Muscle layer of duodenum (tissue), 2 donors: Measurements from ENCODE around the gene RPS16.
A peak's percentile ranks its signal among the peaks of the same experiment; 100 is the strongest.

Experiments
- H3K27ac ChIP-seq: one replicate; pipeline ENCODE4 v1.7.0; 2013; ENCODE audit warnings: mild to moderate bottlenecking, low read length
- H3K27me3 ChIP-seq: one replicate; pipeline ENCODE4 v1.7.0; 2013; ENCODE audit warnings: low read depth, mild to moderate bottlenecking, control low read depth, low read length
- H3K36me3 ChIP-seq, 2 donors: one replicate each; pipeline ENCODE4 v1.7.0; 2013; ENCODE audit warnings: low read length in 2 of 2, control low read depth in 1 of 2, mild to moderate bottlenecking in 1 of 2; ENCODE audit not compliant: insufficient read depth in 2 of 2, control insufficient read depth in 1 of 2
- H3K4me1 ChIP-seq, 2 donors: one replicate each; pipeline ENCODE4 v1.7.0; 2013; ENCODE audit warnings: low read length in 2 of 2, mild to moderate bottlenecking in 2 of 2, control low read depth in 1 of 2, moderate library complexity in 1 of 2; ENCODE audit not compliant: insufficient read depth in 2 of 2, control insufficient read depth in 1 of 2
- H3K4me3 ChIP-seq, 2 donors: one replicate each; pipeline ENCODE4 v1.7.0; 2013; ENCODE audit warnings: low read length in 2 of 2, low read depth in 1 of 2, mild to moderate bottlenecking in 1 of 2
- H3K9me3 ChIP-seq, 2 donors: one replicate each; pipeline ENCODE4 v1.7.0; 2013; ENCODE audit warnings: low read length in 2 of 2, control low read depth in 1 of 2, mild to moderate bottlenecking in 1 of 2; ENCODE audit not compliant: control insufficient read depth in 1 of 2
- donor health status: healthy.

The RPS16 gene

GRCh38 chr19:39430675-39431593 is 4.8 kb downstream of the RPS16 start:
- Histone ChIP-seq H3K27me3 (no peaks in the 10 kb centered on the region), H3K27ac (peak overlapping the region; percentile 53), H3K36me3 (peaks cover 19 to 21% of the 10 kb centered on the region in 2 donors), H3K4me1 (peaks cover 12 to 31% of the 10 kb centered on the region in 2 donors), H3K4me3 (no peak overlapping the region), H3K9me3 (no peaks in the 10 kb centered on the region)

GRCh38 chr19:39428283-39429112 is 7.3 kb downstream of the RPS16 start:
- Histone ChIP-seq H3K4me1 (peaks cover 0 to 14% of the 10 kb centered on the region in 2 donors), H3K36me3 (peaks cover 12 to 20% of the 10 kb centered on the region in 2 donors), H3K9me3 (no peaks in the 10 kb centered on the region), H3K27me3 (no peaks in the 10 kb centered on the region), H3K27ac (peak overlapping the region; percentile 80), H3K4me3 (peak overlapping the region in 1 of 2 donors; percentile 12)

- peaks cover 4 to 20% of the 10 kb centered on the region in 2 donors for H3K36me3 ChIP-seq
- H3K27me3 ChIP-seq, result no peaks in the 10 kb centered on the region
- peaks cover 0 to 14% of the 10 kb centered on the region in 2 donors for H3K4me1 ChIP-seq
- no peak overlapping the region for H3K4me3 ChIP-seq
- no peaks in the 10 kb centered on the region for H3K9me3 ChIP-seq
- no peak overlapping the region for H3K27ac ChIP-seq
Observed at GRCh38 chr19:39427707-39428106, 8.0 kb downstream of the RPS16 start.

DNA sequence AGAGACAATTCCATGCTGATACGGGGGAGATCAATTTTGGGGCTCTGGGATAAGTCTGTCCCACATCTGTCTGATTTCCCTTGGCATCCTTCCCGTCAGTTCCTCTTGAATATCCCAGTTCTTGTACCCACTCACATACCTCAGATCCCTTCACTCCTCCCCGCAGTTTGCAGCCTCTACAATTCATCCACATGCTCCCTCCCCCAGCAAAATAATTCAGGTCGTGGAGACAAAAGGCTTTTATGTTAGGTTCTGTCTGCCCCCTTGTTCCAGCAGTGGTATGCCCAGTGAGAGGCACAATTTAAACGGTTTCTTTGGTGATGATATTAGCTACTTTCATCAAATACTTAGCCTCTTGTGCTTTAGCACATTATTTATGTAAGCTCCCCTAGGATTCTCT is 9.6 kb downstream of the RPS16 start:
- Histone ChIP-seq H3K4me3 (no peak overlapping the region), H3K27me3 (no peaks in the 10 kb centered on the region), H3K36me3 (peaks cover 4 to 26% of the 10 kb centered on the region in 2 donors), H3K9me3 (no peaks in the 10 kb centered on the region), H3K27ac (no peak overlapping the region), H3K4me1 (peaks cover 0 to 14% of the 10 kb centered on the region in 2 donors)

DNA sequence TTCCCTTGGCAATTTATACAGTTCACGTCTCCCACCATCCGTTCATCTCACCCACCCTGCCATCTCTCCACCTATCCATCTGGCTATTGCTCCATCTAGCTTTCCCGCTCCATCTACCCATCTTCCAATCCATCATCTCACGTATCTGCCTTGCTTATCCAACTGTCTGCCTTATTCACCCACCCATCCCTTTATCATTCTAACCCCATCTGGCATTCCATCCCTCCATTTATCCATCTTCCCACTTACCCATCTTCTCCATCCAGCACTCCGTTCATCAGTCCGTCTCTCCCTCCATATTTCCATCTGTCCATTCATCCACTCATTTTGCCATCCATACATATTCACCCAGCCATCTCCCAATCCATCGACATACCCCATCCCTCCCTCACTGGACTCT is 10.0 kb downstream of the RPS16 start:
- Histone ChIP-seq H3K9me3 (no peaks in the 10 kb centered on the region), H3K4me1 (peaks cover 0 to 14% of the 10 kb centered on the region in 2 donors), H3K27me3 (no peaks in the 10 kb centered on the region), H3K27ac (no peak overlapping the region), H3K36me3 (peaks cover 4 to 31% of the 10 kb centered on the region in 2 donors), H3K4me3 (no peak overlapping the region)

DNA sequence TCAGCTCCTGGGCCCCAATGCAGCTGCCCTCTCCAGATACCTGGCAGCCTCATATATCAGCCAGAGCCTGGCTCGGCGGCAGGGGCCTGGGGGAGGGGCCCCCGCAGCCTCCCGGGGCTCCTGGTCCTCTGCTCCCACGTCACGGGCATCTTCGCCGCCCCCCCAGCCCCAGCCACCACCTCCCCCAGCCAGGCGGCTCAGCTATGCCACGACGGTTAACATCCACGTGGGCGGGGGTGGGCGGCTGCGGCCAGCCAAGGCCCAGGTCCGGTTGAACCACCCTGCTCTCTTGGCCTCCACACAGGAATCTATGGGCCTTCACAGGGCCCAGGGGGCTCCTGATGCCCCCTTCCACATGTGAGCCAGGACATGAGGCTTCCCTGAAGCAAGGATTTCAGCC is 10.8 kb downstream of the RPS16 start:
- no peak overlapping the region for H3K27ac ChIP-seq
- no peaks in the 10 kb centered on the region for H3K27me3 ChIP-seq
- H3K9me3 ChIP-seq, result no peaks in the 10 kb centered on the region
- peaks cover 4 to 37% of the 10 kb centered on the region in 2 donors for H3K36me3 ChIP-seq
- peaks cover 0 to 14% of the 10 kb centered on the region in 2 donors for H3K4me1 ChIP-seq
- no peak overlapping the region for H3K4me3 ChIP-seq

GRCh38 chr19:39423258-39424086 is 12.3 kb downstream of the RPS16 start:
- no peak overlapping the region for H3K4me3 ChIP-seq
- H3K9me3 ChIP-seq, result no peaks in the 10 kb centered on the region
- no peaks in the 10 kb centered on the region for H3K27me3 ChIP-seq
- H3K4me1 ChIP-seq, result peaks cover 0 to 5% of the 10 kb centered on the region in 2 donors
- H3K27ac ChIP-seq, result no peak overlapping the region
- H3K36me3 ChIP-seq, result peaks cover 4 to 46% of the 10 kb centered on the region in 2 donors

DNA sequence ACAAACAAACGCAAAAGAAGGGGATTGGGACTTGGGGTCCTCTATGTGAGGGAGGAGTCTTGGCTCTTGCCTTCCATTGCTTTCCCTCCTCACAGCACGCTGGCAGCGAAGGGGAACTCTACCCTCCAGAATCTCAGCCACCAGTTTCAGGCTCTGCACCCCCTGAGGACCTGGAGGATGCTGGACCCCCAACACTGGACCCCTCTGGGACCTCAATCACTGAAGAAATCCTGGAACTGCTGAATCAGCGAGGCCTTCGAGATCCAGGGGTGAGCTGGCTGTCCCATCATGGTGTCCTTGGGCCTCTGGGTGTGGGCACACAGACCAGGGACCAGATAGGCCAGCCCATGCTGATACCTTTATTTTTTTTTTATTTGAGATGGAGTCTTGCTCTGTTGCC is 13.7 kb downstream of the RPS16 start:
- H3K36me3 ChIP-seq, result peaks cover 4 to 53% of the 10 kb centered on the region in 2 donors
- no peak overlapping the region for H3K27ac ChIP-seq

GRCh38 chr19:39420769-39421168 is 15.0 kb downstream of the RPS16 start:
- Histone ChIP-seq H3K27ac (no peak overlapping the region), H3K27me3 (no peaks in the 10 kb centered on the region), H3K4me3 (no peak overlapping the region), H3K36me3 (peaks cover 4 to 53% of the 10 kb centered on the region in 2 donors), H3K9me3 (no peaks in the 10 kb centered on the region), H3K4me1 (peaks cover 0 to 12% of the 10 kb centered on the region in 2 donors)

More for the DNA sequence above, 13.7 kb downstream of the RPS16 start:
- H3K4me1 ChIP-seq, result no peaks in the 10 kb centered on the region
- H3K27me3 ChIP-seq, result no peaks in the 10 kb centered on the region
- no peak overlapping the region for H3K4me3 ChIP-seq
- no peaks in the 10 kb centered on the region for H3K9me3 ChIP-seq

DNA sequence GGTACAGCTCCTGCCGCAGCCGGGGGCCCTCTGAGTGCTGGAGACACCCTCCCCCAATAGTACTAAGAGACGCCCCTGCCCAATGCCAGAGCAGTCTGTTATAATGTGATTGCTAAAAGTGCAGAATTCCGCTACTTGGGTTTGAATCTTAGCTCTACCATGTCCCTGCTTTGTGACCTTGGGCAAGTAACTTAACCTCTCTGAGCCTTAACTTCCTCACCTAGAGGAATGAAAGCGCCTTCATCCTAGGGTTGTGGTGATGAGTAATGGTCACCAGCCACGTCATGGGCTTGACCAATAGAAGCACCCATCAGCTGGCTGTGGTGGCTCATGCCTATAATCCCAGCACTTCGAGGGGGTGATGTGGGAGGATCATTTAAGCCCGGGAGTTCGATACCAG is 16.7 kb downstream of the RPS16 start:
- Histone ChIP-seq H3K4me3 (no peak overlapping the region), H3K36me3 (peaks cover 3 to 51% of the 10 kb centered on the region in 2 donors), H3K4me1 (peaks cover 0 to 30% of the 10 kb centered on the region in 2 donors), H3K27me3 (no peaks in the 10 kb centered on the region), H3K27ac (no peak overlapping the region), H3K9me3 (no peaks in the 10 kb centered on the region)
